Loucy (cell line): ENCODE data around the gene FAM72A.
"Not testable (repeated sequence)": the region's sequence is repeated elsewhere in the genome, so short reads cannot be mapped to it uniquely, and the experiment has no call there.

Source experiments
- EZH2phosphoT487 ChIP-seq: fragments of 200-600 bp; IDR thresholded peaks from 2 replicates; pipeline ENCODE4 v1.6.1; 2018; ENCODE audit warnings: antibody characterized with exemption, mild to moderate bottlenecking, moderate library complexity, borderline replicate concordance
- TF ChIP-seq, protein P1 (sequence below): fragments of 200-600 bp; sonication (generic); conservative IDR thresholded peaks from 2 replicates; pipeline ENCODE4 v1.5.1; 2014; ENCODE audit warnings: mild to moderate bottlenecking, antibody characterized with exemption, low read length

DNA sequence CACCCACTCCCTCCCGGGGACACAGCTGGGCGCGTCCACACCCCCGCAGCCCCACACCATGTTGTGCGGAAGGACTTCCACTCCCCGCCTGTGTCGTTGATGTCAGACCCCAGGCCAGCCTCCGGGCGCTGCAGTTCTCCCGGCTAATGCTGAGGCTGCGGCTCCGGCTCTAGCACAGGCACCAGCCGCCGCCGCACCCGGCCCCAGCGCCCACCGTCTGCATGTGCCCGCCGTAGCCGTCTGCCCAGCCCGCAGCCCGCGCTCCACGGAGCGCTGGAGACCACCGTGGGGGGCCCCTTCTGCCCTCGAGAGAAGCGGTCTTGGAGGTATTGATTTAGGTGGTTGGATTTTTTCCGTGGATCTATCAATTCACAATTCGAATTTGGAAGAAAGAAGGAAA lies 2.9 kb upstream of the FAM72A start:
- TF ChIP-seq, protein P1, sequence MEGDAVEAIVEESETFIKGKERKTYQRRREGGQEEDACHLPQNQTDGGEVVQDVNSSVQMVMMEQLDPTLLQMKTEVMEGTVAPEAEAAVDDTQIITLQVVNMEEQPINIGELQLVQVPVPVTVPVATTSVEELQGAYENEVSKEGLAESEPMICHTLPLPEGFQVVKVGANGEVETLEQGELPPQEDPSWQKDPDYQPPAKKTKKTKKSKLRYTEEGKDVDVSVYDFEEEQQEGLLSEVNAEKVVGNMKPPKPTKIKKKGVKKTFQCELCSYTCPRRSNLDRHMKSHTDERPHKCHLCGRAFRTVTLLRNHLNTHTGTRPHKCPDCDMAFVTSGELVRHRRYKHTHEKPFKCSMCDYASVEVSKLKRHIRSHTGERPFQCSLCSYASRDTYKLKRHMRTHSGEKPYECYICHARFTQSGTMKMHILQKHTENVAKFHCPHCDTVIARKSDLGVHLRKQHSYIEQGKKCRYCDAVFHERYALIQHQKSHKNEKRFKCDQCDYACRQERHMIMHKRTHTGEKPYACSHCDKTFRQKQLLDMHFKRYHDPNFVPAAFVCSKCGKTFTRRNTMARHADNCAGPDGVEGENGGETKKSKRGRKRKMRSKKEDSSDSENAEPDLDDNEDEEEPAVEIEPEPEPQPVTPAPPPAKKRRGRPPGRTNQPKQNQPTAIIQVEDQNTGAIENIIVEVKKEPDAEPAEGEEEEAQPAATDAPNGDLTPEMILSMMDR: not testable (repeated sequence)
- TF ChIP-seq EZH2phosphoT487: not testable (repeated sequence)
